HG03575 (cell line): ENCODE results near the gene FGR.

Experiments used
- ATAC-seq: cut with Tn5 transposase; IDR thresholded peaks from one replicate; pipeline ENCODE4 v1.9.1; 2021; ENCODE audit not compliant: unreplicated experiment, insufficient number of reproducible peaks, low FRiP score; ENCODE audit errors: extremely low read depth

Gene FGR

GRCh38 chr1:27593678-27594563, 41.1 kb downstream of the FGR start:
- no peak for ATAC-seq

GRCh38 chr1:27592931-27593677, 41.9 kb downstream of the FGR start:
- no peak for ATAC-seq

- ATAC-seq = no peak
Observed at GRCh38 chr1:27592232-27592930, 42.6 kb downstream of the FGR start.

- ATAC-seq = no peak
Observed at GRCh38 chr1:27591622-27592021, 43.4 kb downstream of the FGR start.

GRCh38 chr1:27590917-27591508, 44.0 kb downstream of the FGR start:
- no peak for ATAC-seq

GRCh38 chr1:27589841-27590426, 45.1 kb downstream of the FGR start:
- ATAC-seq = no peak

GRCh38 chr1:27589441-27589840, 45.5 kb downstream of the FGR start:
- ATAC-seq = no peak

GRCh38 chr1:27588256-27589232, 46.4 kb downstream of the FGR start:
- ATAC-seq = no peak

GRCh38 chr1:27585684-27586083, 49.3 kb downstream of the FGR start:
- ATAC-seq = no peak

GRCh38 chr1:27584453-27584852, 50.5 kb downstream of the FGR start:
- ATAC-seq = no peak

GRCh38 chr1:27583479-27583878, 51.5 kb downstream of the FGR start:
- no peak for ATAC-seq

- no peak for ATAC-seq
Observed at GRCh38 chr1:27581823-27582243, 53.2 kb downstream of the FGR start.

- ATAC-seq = no peak
Observed at GRCh38 chr1:27577504-27578188, 57.3 kb downstream of the FGR start.

GRCh38 chr1:27576806-27577227, 58.2 kb downstream of the FGR start:
- no peak for ATAC-seq

- ATAC-seq = no peak
Observed at GRCh38 chr1:27575840-27576331, 59.1 kb downstream of the FGR start.

- ATAC-seq = no peak
Observed at GRCh38 chr1:27574871-27575831, 59.8 kb downstream of the FGR start.
